NCI-H2029 treated with DMSO at 0.1 percent for 48 hours (cell line): Measurements from ENCODE around the gene TNFRSF14.

Source experiments
- DNase-seq: peaks from one replicate; lab custom pipeline; 2025; lab: John Stamatoyannopoulos, UW

Gene TNFRSF14

GRCh38 chr1:2602866-2603520 lies 46.8 kb downstream of the TNFRSF14 start:
- DNase-seq: no peak

GRCh38 chr1:2603521-2604155 lies 47.5 kb downstream of the TNFRSF14 start:
- DNase-seq: no peak

- no peak for DNase-seq
Measured at GRCh38 chr1:2604156-2604843, 48.1 kb downstream of the TNFRSF14 start.

GRCh38 chr1:2604844-2605508 lies 48.8 kb downstream of the TNFRSF14 start:
- no peak for DNase-seq

- DNase-seq: no peak
Measured at GRCh38 chr1:2605509-2606395, 49.6 kb downstream of the TNFRSF14 start.

GRCh38 chr1:2606396-2606880 lies 50.3 kb downstream of the TNFRSF14 start:
- DNase-seq: no peak

- no peak for DNase-seq
Measured at GRCh38 chr1:2606881-2607621, 50.9 kb downstream of the TNFRSF14 start.

- no peak for DNase-seq
Measured at GRCh38 chr1:2607641-2608091, 51.5 kb downstream of the TNFRSF14 start.

- DNase-seq: no peak
Measured at GRCh38 chr1:2609319-2610035, 53.3 kb downstream of the TNFRSF14 start.

GRCh38 chr1:2610036-2610959 lies 54.1 kb downstream of the TNFRSF14 start:
- DNase-seq: no peak

- no peak for DNase-seq
Measured at GRCh38 chr1:2611031-2611501, 54.9 kb downstream of the TNFRSF14 start.

- DNase-seq: no peak
Measured at GRCh38 chr1:2611621-2612437, 55.7 kb downstream of the TNFRSF14 start.

- DNase-seq: no peak
Measured at GRCh38 chr1:2612591-2613365, 56.6 kb downstream of the TNFRSF14 start.
